GM20000 (cell line): ENCODE data around the gene AFMID.

ENCODE experiments used
- DNase-seq: peaks from one replicate; pipeline ENCODE4 v3.0.0; 2012; ENCODE audit warnings: low spot score
- CTCF ChIP-seq: IDR thresholded peaks from 2 replicates; pipeline ENCODE4 v1.5.1; 2012; ENCODE audit warnings: mild to moderate bottlenecking, control low read depth; ENCODE audit errors: extremely low read depth, missing control alignments

The AFMID gene

GRCh38 chr17:78180083-78180482, 7.1 kb upstream of the AFMID start:
- no peak for TF ChIP-seq CTCF
- DNase-seq: no peak

- TF ChIP-seq CTCF: no peak
- DNase-seq: no peak
Observed at GRCh38 chr17:78180508-78180907, 6.7 kb upstream of the AFMID start.

- DNase-seq: no peak
- no peak for TF ChIP-seq CTCF
Observed at GRCh38 chr17:78182504-78182903, 4.7 kb upstream of the AFMID start.

GRCh38 chr17:78183916-78184315, 3.2 kb upstream of the AFMID start:
- no peak for DNase-seq
- TF ChIP-seq CTCF: no peak

- DNase-seq: no peak
- TF ChIP-seq CTCF: no peak
Observed at GRCh38 chr17:78184351-78184750, 2.8 kb upstream of the AFMID start.

- no peak for TF ChIP-seq CTCF
- no peak for DNase-seq
Observed at GRCh38 chr17:78184868-78185267, 2.3 kb upstream of the AFMID start.

- DNase-seq: no peak
- no peak for TF ChIP-seq CTCF
Observed at GRCh38 chr17:78185981-78186691, 1.0 kb upstream of the AFMID start.
